GM23338 (cell line): ENCODE measurements around the gene SCN3A. TPM values are rescaled to one million over a fixed set of nuclear protein-coding genes. Genes with fewer than 3 reads are reported as not detected.

Source experiments
- ATAC-seq: fragments of 200-7000 bp; cut with Tn5 transposase; 3 replicates; pipeline ENCODE4 v1.9.1; 2020
- DNase-seq: peaks from one replicate; pipeline ENCODE4 v3.0.0-alpha.2; 2015; ENCODE audit warnings: low spot score
- H2AFZ ChIP-seq: fragments of 200-600 bp; sonication (generic); 2 replicates; pipeline ENCODE4 v1.8.0; 2016; ENCODE audit warnings: antibody characterized with exemption, mild to moderate bottlenecking, moderate library complexity
- H3F3A ChIP-seq: fragments of 200-600 bp; sonication (generic); replicated peaks from 2 replicates; pipeline ENCODE4 v1.8.0; 2017; ENCODE audit warnings: antibody characterized with exemption, mixed run types, low read depth
- H3K27ac ChIP-seq: fragments of 200-600 bp; sonication (generic); 2 replicates; pipeline ENCODE4 v1.6.1; 2016; ENCODE audit warnings: low read depth
- H3K27me3 ChIP-seq: fragments of 200-600 bp; sonication (generic); 2 replicates; pipeline ENCODE4 v1.8.0; 2016; ENCODE audit warnings: mild to moderate bottlenecking, mixed run types, moderate library complexity; ENCODE audit not compliant: insufficient read depth
- H3K36me3 ChIP-seq: fragments of 200-600 bp; sonication (generic); 2 replicates; pipeline ENCODE4 v1.8.0; 2016; ENCODE audit warnings: mild to moderate bottlenecking; ENCODE audit not compliant: insufficient read depth
- H3K4me1 ChIP-seq: fragments of 200-600 bp; sonication (generic); 2 replicates; pipeline ENCODE4 v1.8.0; 2016; ENCODE audit warnings: mild to moderate bottlenecking, moderate library complexity; ENCODE audit not compliant: insufficient read depth
- H3K4me2 ChIP-seq: fragments of 200-600 bp; sonication (generic); 2 replicates; pipeline ENCODE4 v1.7.1; 2017; ENCODE audit warnings: mixed run types
- H3K4me3 ChIP-seq: fragments of 200-600 bp; sonication (generic); 2 replicates; pipeline ENCODE4 v1.6.1; 2016; ENCODE audit warnings: mixed run types
- H3K79me2 ChIP-seq: fragments of 200-600 bp; sonication (generic); replicated peaks from 2 replicates; pipeline ENCODE4 v1.8.0; 2017; ENCODE audit warnings: mild to moderate bottlenecking; ENCODE audit not compliant: insufficient read depth
- H3K9me2 ChIP-seq: fragments of 200-600 bp; sonication (generic); 2 replicates; pipeline ENCODE4 v1.8.0; 2017; ENCODE audit not compliant: insufficient read depth
- H4K20me1 ChIP-seq: fragments of 200-600 bp; sonication (generic); replicated peaks from 2 replicates; pipeline ENCODE4 v1.8.0; 2017; ENCODE audit warnings: mild to moderate bottlenecking; ENCODE audit not compliant: insufficient read depth
- H3K27ac Mint-ChIP-seq: 2 replicates; pipeline ENCODE4 v1.8.0; 2020; ENCODE audit warnings: inconsistent platforms, mild to moderate bottlenecking, moderate library complexity, mixed read lengths
- H3K27me3 Mint-ChIP-seq: 3 replicates; pipeline ENCODE4 v1.8.0; 2022; ENCODE audit warnings: low read depth, mild to moderate bottlenecking, moderate library complexity, mixed read lengths, inconsistent platforms; ENCODE audit not compliant: insufficient read depth, poor library complexity
- H3K36me3 Mint-ChIP-seq: 3 replicates; pipeline ENCODE4 v1.8.0; 2021; ENCODE audit warnings: low read depth, mild to moderate bottlenecking, inconsistent platforms, moderate library complexity, mixed read lengths
- H3K4me1 Mint-ChIP-seq: 3 replicates; pipeline ENCODE4 v1.8.0; 2020; ENCODE audit warnings: mild to moderate bottlenecking, inconsistent platforms, mixed read lengths
- H3K4me3 Mint-ChIP-seq: 3 replicates; pipeline ENCODE4 v1.8.0; 2021; ENCODE audit warnings: moderate library complexity, mild to moderate bottlenecking, inconsistent platforms, mixed read lengths
- H3K9me3 Mint-ChIP-seq: 3 replicates; pipeline ENCODE4 v1.8.0; 2020; ENCODE audit warnings: moderate library complexity, mild to moderate bottlenecking, inconsistent platforms, mixed read lengths
- CREB1 ChIP-seq: fragments of 250-450 bp; sonication (Bioruptor Pico); IDR thresholded peaks from 2 replicates; pipeline ENCODE4 v1.5.0; 2020; ENCODE audit warnings: low read depth, mild to moderate bottlenecking, moderate library complexity
- EZH2 ChIP-seq: fragments of 200-600 bp; sonication (generic); IDR thresholded peaks from one replicate; pipeline ENCODE4 v1.8.0; 2017; ENCODE audit warnings: antibody characterized with exemption, mild to moderate bottlenecking, low read depth; ENCODE audit not compliant: unreplicated experiment
- EZH2phosphoT487 ChIP-seq: fragments of 200-600 bp; sonication (generic); IDR thresholded peaks from one replicate; pipeline ENCODE4 v1.8.1; 2018; ENCODE audit warnings: antibody characterized with exemption; ENCODE audit not compliant: unreplicated experiment
- JUNB ChIP-seq: IDR thresholded peaks from one replicate; pipeline ENCODE4 v1.6.1; 2016; ENCODE audit warnings: antibody characterized with exemption; ENCODE audit not compliant: unreplicated experiment
- NANOG ChIP-seq: IDR thresholded peaks from 2 replicates; pipeline ENCODE4 v1.6.1; 2016; ENCODE audit warnings: antibody characterized with exemption, borderline replicate concordance
- POLR2AphosphoS5 ChIP-seq: IDR thresholded peaks from 2 replicates; pipeline ENCODE4 v1.6.1; 2016; ENCODE audit warnings: antibody characterized with exemption, low read depth
- STAT1 ChIP-seq: IDR thresholded peaks from one replicate; pipeline ENCODE4 v1.6.1; 2016; ENCODE audit warnings: antibody characterized with exemption; ENCODE audit not compliant: unreplicated experiment
- ZNF114 ChIP-seq: fragments of 250-450 bp; sonication (Bioruptor Pico); IDR thresholded peaks from 2 replicates; pipeline ENCODE4 v1.5.0; 2020; ENCODE audit warnings: mild to moderate bottlenecking, moderate library complexity
- ZNF331 ChIP-seq: fragments of 250-450 bp; sonication (Bioruptor Pico); IDR thresholded peaks from 2 replicates; pipeline ENCODE4 v1.5.0; 2020; ENCODE audit warnings: low read depth, mild to moderate bottlenecking, moderate library complexity
- ZNF462 ChIP-seq: fragments of 250-450 bp; sonication (Bioruptor Pico); IDR thresholded peaks from 2 replicates; pipeline ENCODE4 v1.5.0; 2020; ENCODE audit warnings: mild to moderate bottlenecking, moderate library complexity
- polyA plus RNA-seq: library from polyadenylated mRNA; unstranded; fragments of >200 nt; fragmentation: Nextera tagmentation; extraction: Ambion mirVana; gene quantifications from 2 replicates; pipeline ENCODE4 v1.2.1, GENCODE V29; 2016
- total RNA-seq: library from RNA; depleted of rRNA; stranded (reverse); fragments of >200 nt; shearing (Covaris generic); gene quantifications from 2 replicates; pipeline ENCODE4 v1.2.3, GENCODE V29; 2014
- TF ChIP-seq, protein P1 (sequence below), 2 experiments: fragments of 200-600 bp in 1 of 2; sonication (generic) in 1 of 2; conservative IDR thresholded peaks; 2 replicates each; pipeline versions ENCODE4 v1.5.1 to v1.6.1; 2016 to 2017; ENCODE audit warnings: antibody characterized with exemption in 2 of 2, low read depth in 2 of 2, mild to moderate bottlenecking in 2 of 2, moderate library complexity in 1 of 2
- TF ChIP-seq, protein P2 (sequence below): IDR thresholded peaks from one replicate; pipeline ENCODE4 v1.6.1; 2018; ENCODE audit warnings: antibody characterized with exemption; ENCODE audit not compliant: unreplicated experiment
- TF ChIP-seq, protein P3 (sequence below): IDR thresholded peaks from 2 replicates; pipeline ENCODE4 v1.6.1; 2016; ENCODE audit warnings: antibody characterized with exemption

SCN3A gene
- total and polyA plus RNA-seq, 2 experiments from 2014 or later = 0.66 TPM; not detected in 1

- Mint-ChIP-seq H3K4me3 (no peak overlapping the region), H3K4me1 (no peaks in the 10 kb centered on the region), H3K27me3 (peaks cover 2% of the 10 kb centered on the region), H3K36me3 (no peaks in the 10 kb centered on the region), H3K27ac (no peak overlapping the region), H3K9me3 (no peaks in the 10 kb centered on the region)
- Histone ChIP-seq H3K4me1 (no peaks in the 10 kb centered on the region), H3K36me3 (no peaks in the 10 kb centered on the region), H2AFZ (no peak overlapping the region), H3F3A (no peaks in the 10 kb centered on the region), H3K79me2 (no peaks in the 10 kb centered on the region), H4K20me1 (no peaks in the 10 kb centered on the region), H3K27ac (no peak overlapping the region), H3K9me2 (no peaks in the 10 kb centered on the region), H3K27me3 (no peaks in the 10 kb centered on the region), H3K4me3 (no peak overlapping the region), H3K4me2 (no peak overlapping the region)
- TF ChIP-seq NANOG (no peak), ZNF331 (CRISPR knock-in tag) (no peak), STAT1 (no peak), CREB1 (CRISPR knock-in tag) (no peak), ZNF462 (no peak), EZH2phosphoT487 (no peak), POLR2AphosphoS5 (no peak), EZH2 (no peak), JUNB (no peak), ZNF114 (CRISPR knock-in tag) (no peak)
- TF ChIP-seq, protein P1, sequence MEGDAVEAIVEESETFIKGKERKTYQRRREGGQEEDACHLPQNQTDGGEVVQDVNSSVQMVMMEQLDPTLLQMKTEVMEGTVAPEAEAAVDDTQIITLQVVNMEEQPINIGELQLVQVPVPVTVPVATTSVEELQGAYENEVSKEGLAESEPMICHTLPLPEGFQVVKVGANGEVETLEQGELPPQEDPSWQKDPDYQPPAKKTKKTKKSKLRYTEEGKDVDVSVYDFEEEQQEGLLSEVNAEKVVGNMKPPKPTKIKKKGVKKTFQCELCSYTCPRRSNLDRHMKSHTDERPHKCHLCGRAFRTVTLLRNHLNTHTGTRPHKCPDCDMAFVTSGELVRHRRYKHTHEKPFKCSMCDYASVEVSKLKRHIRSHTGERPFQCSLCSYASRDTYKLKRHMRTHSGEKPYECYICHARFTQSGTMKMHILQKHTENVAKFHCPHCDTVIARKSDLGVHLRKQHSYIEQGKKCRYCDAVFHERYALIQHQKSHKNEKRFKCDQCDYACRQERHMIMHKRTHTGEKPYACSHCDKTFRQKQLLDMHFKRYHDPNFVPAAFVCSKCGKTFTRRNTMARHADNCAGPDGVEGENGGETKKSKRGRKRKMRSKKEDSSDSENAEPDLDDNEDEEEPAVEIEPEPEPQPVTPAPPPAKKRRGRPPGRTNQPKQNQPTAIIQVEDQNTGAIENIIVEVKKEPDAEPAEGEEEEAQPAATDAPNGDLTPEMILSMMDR (conservative IDR thresholded peaks at IDR 0.05; ENCODE audit: low read depth in 2 of 2) = no peak
- TF ChIP-seq, protein P2, sequence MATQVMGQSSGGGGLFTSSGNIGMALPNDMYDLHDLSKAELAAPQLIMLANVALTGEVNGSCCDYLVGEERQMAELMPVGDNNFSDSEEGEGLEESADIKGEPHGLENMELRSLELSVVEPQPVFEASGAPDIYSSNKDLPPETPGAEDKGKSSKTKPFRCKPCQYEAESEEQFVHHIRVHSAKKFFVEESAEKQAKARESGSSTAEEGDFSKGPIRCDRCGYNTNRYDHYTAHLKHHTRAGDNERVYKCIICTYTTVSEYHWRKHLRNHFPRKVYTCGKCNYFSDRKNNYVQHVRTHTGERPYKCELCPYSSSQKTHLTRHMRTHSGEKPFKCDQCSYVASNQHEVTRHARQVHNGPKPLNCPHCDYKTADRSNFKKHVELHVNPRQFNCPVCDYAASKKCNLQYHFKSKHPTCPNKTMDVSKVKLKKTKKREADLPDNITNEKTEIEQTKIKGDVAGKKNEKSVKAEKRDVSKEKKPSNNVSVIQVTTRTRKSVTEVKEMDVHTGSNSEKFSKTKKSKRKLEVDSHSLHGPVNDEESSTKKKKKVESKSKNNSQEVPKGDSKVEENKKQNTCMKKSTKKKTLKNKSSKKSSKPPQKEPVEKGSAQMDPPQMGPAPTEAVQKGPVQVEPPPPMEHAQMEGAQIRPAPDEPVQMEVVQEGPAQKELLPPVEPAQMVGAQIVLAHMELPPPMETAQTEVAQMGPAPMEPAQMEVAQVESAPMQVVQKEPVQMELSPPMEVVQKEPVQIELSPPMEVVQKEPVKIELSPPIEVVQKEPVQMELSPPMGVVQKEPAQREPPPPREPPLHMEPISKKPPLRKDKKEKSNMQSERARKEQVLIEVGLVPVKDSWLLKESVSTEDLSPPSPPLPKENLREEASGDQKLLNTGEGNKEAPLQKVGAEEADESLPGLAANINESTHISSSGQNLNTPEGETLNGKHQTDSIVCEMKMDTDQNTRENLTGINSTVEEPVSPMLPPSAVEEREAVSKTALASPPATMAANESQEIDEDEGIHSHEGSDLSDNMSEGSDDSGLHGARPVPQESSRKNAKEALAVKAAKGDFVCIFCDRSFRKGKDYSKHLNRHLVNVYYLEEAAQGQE = no peak
- TF ChIP-seq, protein P3, sequence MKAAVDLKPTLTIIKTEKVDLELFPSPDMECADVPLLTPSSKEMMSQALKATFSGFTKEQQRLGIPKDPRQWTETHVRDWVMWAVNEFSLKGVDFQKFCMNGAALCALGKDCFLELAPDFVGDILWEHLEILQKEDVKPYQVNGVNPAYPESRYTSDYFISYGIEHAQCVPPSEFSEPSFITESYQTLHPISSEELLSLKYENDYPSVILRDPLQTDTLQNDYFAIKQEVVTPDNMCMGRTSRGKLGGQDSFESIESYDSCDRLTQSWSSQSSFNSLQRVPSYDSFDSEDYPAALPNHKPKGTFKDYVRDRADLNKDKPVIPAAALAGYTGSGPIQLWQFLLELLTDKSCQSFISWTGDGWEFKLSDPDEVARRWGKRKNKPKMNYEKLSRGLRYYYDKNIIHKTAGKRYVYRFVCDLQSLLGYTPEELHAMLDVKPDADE = no peak
- DNase-seq (no peak), ATAC-seq (no peak)
Observed at GRCh38 chr2:165173215-165173614, 30.6 kb downstream of the SCN3A start.
